KMS-11 (cell line): Measurements from ENCODE around the gene AP5S1.

ENCODE experiments used
- H2AFZ ChIP-seq: fragments of 200-600 bp; sonication (generic); 2 replicates; pipeline ENCODE4 v1.6.1; 2016; ENCODE audit warnings: antibody characterized with exemption, mixed run types, low read depth
- H3K27ac ChIP-seq: fragments of 200-600 bp; sonication (generic); 2 replicates; pipeline ENCODE4 v1.6.1; 2016; ENCODE audit warnings: mild to moderate bottlenecking, mixed run types
- H3K27me3 ChIP-seq: fragments of 200-600 bp; sonication (generic); 2 replicates; pipeline ENCODE4 v1.6.1; 2017; ENCODE audit warnings: mild to moderate bottlenecking, low read depth, mixed run types, moderate library complexity; ENCODE audit not compliant: insufficient read depth
- H3K36me3 ChIP-seq: fragments of 200-600 bp; sonication (generic); 2 replicates; pipeline ENCODE4 v1.6.1; 2017; ENCODE audit warnings: mild to moderate bottlenecking, mixed run types; ENCODE audit not compliant: insufficient read depth
- H3K4me1 ChIP-seq: fragments of 200-600 bp; sonication (generic); 2 replicates; pipeline ENCODE4 v1.6.1; 2016; ENCODE audit warnings: mild to moderate bottlenecking, low read depth, mixed run types; ENCODE audit not compliant: poor library complexity, severe bottlenecking
- H3K4me2 ChIP-seq: fragments of 200-600 bp; sonication (generic); 2 replicates; pipeline ENCODE4 v1.7.0; 2016; ENCODE audit warnings: mild to moderate bottlenecking, mixed run types
- H3K4me3 ChIP-seq: fragments of 200-600 bp; sonication (generic); IDR thresholded peaks from 2 replicates; pipeline ENCODE4 v1.6.1; 2017; ENCODE audit warnings: low read depth, low read length, mixed read lengths; ENCODE audit not compliant: insufficient read depth
- H3K79me2 ChIP-seq: fragments of 200-600 bp; sonication (generic); 2 replicates; pipeline ENCODE4 v1.6.1; 2016; ENCODE audit warnings: low read depth, mixed run types; ENCODE audit not compliant: insufficient read depth
- H3K9ac ChIP-seq: fragments of 200-600 bp; sonication (generic); 2 replicates; pipeline ENCODE4 v1.6.1; 2016; ENCODE audit warnings: mild to moderate bottlenecking, mixed run types
- H4K20me1 ChIP-seq: fragments of 200-600 bp; sonication (generic); 2 replicates; pipeline ENCODE4 v1.6.1; 2016; ENCODE audit warnings: mild to moderate bottlenecking, mixed run types; ENCODE audit not compliant: insufficient read depth
- CTCF ChIP-seq: fragments of 200-600 bp; sonication (generic); conservative IDR thresholded peaks from 2 replicates; pipeline ENCODE4 v1.6.1; 2017; ENCODE audit warnings: low read depth, mild to moderate bottlenecking, antibody characterized with exemption, low read length, moderate library complexity, mixed read lengths

Gene AP5S1

DNA sequence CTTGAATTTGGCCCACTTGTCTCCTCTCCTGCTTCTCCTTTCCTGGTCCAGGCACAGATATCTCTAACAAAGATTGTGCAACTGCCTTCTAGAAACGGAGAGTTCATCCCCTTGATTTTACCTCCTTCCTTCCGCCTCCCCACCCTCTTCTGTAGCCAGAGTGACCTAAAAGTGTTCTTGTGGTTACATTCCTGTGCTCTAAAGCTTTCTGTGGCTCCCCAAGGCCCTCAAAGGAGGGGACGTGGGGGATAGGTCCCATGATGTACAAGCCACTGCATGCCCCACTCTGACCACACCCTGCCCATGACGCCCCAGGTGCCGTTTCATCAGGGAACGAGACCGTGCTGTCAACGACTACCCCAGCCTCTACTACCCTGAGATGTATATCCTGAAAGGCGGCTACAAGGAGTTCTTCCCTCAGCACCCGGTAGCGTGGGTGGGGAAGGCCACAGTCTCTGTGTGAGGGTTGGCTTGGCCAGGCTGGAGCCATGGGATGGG, 16.0 kb upstream of the AP5S1 start:
- Histone ChIP-seq H3K36me3 (no peaks in the 10 kb centered on the region), H3K27ac (no peak overlapping the region)

GRCh38 chr20:3804781-3805180, 15.6 kb upstream of the AP5S1 start:
- H4K20me1 ChIP-seq, result no peaks in the 10 kb centered on the region
- H3K36me3 ChIP-seq, result no peaks in the 10 kb centered on the region
- no peak overlapping the region for H3K27ac ChIP-seq
- no peak overlapping the region for H3K4me3 ChIP-seq
- no peaks in the 10 kb centered on the region for H3K27me3 ChIP-seq
- no peaks in the 10 kb centered on the region for H3K79me2 ChIP-seq
- H3K9ac ChIP-seq, result no peak overlapping the region
- peaks cover 2% of the 10 kb centered on the region for H3K4me1 ChIP-seq
- TF ChIP-seq CTCF, result no peak
- no peak overlapping the region for H3K4me2 ChIP-seq
- no peak overlapping the region for H2AFZ ChIP-seq

More for the DNA sequence above, 16.0 kb upstream of the AP5S1 start:
- Histone ChIP-seq H3K4me2 (no peak overlapping the region), H3K4me3 (no peak overlapping the region), H3K27me3 (no peaks in the 10 kb centered on the region), H3K9ac (no peak overlapping the region), H2AFZ (no peak overlapping the region), H3K79me2 (no peaks in the 10 kb centered on the region), H4K20me1 (no peaks in the 10 kb centered on the region), H3K4me1 (peaks cover 7% of the 10 kb centered on the region)
- no peak for TF ChIP-seq CTCF

DNA sequence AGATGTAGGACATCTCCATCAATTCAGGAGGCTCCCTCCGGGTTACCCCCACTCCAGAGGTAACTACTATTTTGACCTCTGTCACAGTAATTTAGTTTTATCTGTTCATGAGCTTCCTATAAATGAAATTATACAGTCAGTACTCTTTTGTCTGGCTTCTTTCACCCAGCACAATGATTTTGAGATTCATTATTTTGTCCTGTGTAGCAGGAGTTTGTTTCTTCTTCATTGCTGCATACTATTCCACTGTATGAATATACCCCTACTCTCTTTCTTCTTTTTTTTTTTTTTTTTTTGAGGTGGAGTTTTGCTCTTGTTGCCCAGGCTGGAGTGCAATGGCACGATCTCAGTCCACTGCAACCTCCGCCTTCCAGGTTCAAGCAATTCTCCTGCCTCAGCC, 11.8 kb upstream of the AP5S1 start:
- Histone ChIP-seq H4K20me1 (no peaks in the 10 kb centered on the region), H3K27me3 (no peaks in the 10 kb centered on the region), H3K4me3 (no peak overlapping the region), H3K4me2 (no peak overlapping the region), H3K9ac (no peak overlapping the region), H3K4me1 (peaks cover 6% of the 10 kb centered on the region), H3K27ac (no peak overlapping the region), H3K36me3 (no peaks in the 10 kb centered on the region), H2AFZ (no peak overlapping the region), H3K79me2 (no peaks in the 10 kb centered on the region)
- no peak for TF ChIP-seq CTCF

DNA sequence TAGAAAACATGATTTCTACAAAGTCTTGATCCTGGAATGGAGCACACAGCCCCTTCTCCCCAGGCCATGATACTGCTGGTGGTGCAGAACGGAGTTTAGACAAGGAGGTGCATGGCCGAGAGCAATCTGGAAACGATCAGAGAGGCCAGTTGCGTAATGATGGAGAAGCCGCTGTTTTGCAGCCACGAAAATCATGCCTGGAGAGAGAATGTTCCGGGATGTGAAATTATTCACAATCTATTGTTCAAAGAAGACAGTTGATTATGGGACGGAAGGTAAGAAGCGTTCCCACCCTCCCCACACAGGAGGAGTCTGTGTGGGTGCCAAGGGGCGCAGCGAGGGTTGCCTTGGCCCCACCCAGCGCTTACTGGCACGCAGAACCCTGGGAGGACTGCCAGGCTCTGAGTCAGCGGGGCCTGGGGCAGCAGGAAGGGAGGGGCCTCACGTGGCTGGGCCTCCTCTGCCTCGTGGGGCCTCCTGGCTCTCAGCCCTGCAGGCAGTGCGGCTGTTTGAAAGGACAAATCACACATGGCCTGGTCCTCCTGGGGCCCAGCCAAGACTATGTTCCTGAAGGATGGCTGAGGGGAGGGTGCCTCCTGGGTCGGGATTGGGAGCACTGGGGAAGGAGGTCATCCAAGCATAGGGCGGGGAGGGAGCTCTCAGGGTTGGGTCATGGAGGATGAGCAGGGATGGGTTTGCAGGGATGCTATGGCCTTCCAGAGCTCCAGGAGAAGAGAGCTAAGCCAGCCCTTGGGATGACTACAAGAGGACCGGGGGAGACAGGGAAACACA, 8.7 kb upstream of the AP5S1 start:
- H3K27me3 ChIP-seq, result no peaks in the 10 kb centered on the region
- no peak for TF ChIP-seq CTCF
- peaks cover 6% of the 10 kb centered on the region for H3K4me1 ChIP-seq
- H3K36me3 ChIP-seq, result no peaks in the 10 kb centered on the region
- H3K4me3 ChIP-seq, result no peak overlapping the region
- H3K9ac ChIP-seq, result peak overlapping the region; percentile 49; the same call in 1 of the 2 replicates
- H2AFZ ChIP-seq, result peak overlapping the region; percentile 44; the same call in 1 of the 2 replicates
- no peaks in the 10 kb centered on the region for H3K79me2 ChIP-seq
- peak overlapping the region; percentile 76 for H3K27ac ChIP-seq
- H3K4me2 ChIP-seq, result peak overlapping the region; percentile 41
- H4K20me1 ChIP-seq, result no peaks in the 10 kb centered on the region
